Measurements from ENCODE around the gene CDX2. TPM values are rescaled to one million over a fixed set of nuclear protein-coding genes. Genes with fewer than 3 reads are reported as not detected.

The CDX2 gene
- total RNA-seq, 1 donor from 2014 or later, result not detected

DNA sequence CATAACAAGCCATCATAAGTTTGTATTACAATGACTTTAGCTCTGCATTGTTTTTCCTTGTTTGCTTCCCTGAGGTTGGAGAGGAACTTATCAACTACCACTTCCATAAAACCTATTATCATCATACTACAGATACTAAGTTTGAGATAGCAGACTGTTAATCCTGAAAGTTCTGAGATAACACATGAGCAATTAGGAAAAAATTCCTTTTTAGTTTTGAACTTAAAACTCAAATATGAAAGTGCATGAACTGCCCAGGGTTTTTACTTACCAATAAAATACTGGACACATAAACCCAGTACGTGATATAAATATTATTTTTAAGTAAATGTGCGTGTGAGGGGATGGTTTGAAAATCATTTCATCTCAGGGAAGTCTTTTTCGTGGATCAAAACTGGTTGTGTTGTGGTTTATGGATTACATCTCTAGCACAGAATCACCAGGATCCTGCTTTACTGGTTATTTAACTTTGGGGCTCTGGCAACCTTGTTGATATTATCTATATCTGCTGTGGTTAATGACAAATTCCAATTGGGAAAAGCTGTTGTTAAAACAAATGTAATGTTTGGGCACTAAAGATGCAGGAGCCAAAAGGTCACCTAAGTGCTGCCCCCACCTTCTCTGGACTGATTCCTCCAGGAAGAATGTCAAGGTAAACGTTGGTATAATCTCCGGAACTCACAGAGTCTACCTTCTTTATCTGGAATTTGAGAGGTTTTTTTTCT, 12.4 kb downstream of the CDX2 start:
- no peak for DNase-seq (ENCODE audit: low spot score)
- Mint-ChIP-seq H3K4me1 (ENCODE audit: low read depth) (peaks cover 15% of the 10 kb centered on the region), H3K9me3 (no peaks in the 10 kb centered on the region), H3K27me3 (ENCODE audit: low read depth) (peaks cover 80% of the 10 kb centered on the region), H3K4me3 (ENCODE audit: low read depth) (no peak overlapping the region), H3K27ac (no peak overlapping the region), H3K36me3 (ENCODE audit: low read depth) (no peaks in the 10 kb centered on the region)
- intact Hi-C loops (cut with micrococcal nuclease), result no loop called here

DNA sequence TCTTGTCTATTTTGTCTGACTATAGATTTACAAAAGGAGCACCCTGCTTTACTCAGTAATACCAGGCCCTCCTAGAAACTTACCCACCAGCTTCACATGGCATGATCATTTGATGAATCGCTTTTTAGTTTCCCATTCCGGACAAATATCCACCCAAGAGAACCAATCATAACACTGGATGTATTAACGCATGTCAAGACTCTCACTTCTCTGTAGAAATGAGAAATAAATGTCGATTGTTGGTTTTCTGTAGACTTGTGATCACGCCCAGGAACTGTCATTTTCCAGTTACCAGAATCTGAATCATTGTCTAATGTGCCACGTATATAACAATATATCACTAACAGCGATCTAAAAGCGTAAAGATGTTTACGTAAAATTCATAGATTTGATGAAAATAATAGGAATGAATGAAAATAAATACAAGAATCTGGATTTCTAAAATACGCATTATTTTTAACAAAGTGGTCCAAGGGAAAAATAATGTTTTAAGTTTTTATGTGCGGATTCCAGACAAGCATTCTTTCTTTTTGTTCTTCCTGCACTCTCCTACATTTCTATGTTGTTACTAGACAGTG, 14.0 kb downstream of the CDX2 start:
- no peak for DNase-seq (ENCODE audit: low spot score)
- Mint-ChIP-seq H3K36me3 (ENCODE audit: low read depth) (no peaks in the 10 kb centered on the region), H3K4me1 (ENCODE audit: low read depth) (peaks cover 11% of the 10 kb centered on the region), H3K27ac (no peak overlapping the region), H3K27me3 (ENCODE audit: low read depth) (peaks cover 71% of the 10 kb centered on the region), H3K9me3 (no peaks in the 10 kb centered on the region), H3K4me3 (ENCODE audit: low read depth) (no peak overlapping the region)
- intact Hi-C loops (cut with micrococcal nuclease), result loop anchor here (2.0 kb wide), 2 partner anchors 16 to 28 kb away; no protein-coding TSS in a partner anchor

DNA sequence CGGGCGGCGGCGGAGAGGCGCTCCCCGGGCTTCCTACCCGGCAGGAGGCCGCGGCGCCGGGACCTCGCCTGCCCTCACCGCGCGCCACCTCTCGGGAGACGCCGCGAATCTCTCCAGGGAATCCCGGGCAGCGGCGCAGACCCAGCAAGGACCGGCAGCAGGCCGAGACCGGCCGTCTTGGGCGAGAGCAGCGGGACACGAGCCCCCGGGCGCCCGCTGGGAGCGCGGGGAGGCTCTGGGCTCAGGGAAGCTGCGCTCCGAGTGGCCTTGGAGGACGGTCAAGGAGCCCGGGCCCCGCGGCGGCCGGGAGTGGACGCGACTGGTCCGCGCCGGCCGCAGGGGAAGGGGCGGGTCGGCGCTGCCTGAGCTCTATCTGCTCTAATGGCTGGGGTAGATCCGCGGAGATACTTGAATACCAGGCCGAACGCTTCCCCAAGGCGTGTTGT, 14.7 kb downstream of the CDX2 start:
- H3K4me1 Mint-ChIP-seq (ENCODE audit: low read depth), result peaks cover 9% of the 10 kb centered on the region
- no peak overlapping the region for H3K27ac Mint-ChIP-seq
- no peak for DNase-seq (ENCODE audit: low spot score)
- H3K4me3 Mint-ChIP-seq (ENCODE audit: low read depth), result peak overlapping the region; percentile 66
- peaks cover 68% of the 10 kb centered on the region for H3K27me3 Mint-ChIP-seq (ENCODE audit: low read depth)
- H3K9me3 Mint-ChIP-seq, result no peaks in the 10 kb centered on the region
- no peaks in the 10 kb centered on the region for H3K36me3 Mint-ChIP-seq (ENCODE audit: low read depth)
- intact Hi-C loops (cut with micrococcal nuclease), result loop anchor here (2.0 kb wide), 2 partner anchors 16 to 28 kb away; no protein-coding TSS in a partner anchor

DNA sequence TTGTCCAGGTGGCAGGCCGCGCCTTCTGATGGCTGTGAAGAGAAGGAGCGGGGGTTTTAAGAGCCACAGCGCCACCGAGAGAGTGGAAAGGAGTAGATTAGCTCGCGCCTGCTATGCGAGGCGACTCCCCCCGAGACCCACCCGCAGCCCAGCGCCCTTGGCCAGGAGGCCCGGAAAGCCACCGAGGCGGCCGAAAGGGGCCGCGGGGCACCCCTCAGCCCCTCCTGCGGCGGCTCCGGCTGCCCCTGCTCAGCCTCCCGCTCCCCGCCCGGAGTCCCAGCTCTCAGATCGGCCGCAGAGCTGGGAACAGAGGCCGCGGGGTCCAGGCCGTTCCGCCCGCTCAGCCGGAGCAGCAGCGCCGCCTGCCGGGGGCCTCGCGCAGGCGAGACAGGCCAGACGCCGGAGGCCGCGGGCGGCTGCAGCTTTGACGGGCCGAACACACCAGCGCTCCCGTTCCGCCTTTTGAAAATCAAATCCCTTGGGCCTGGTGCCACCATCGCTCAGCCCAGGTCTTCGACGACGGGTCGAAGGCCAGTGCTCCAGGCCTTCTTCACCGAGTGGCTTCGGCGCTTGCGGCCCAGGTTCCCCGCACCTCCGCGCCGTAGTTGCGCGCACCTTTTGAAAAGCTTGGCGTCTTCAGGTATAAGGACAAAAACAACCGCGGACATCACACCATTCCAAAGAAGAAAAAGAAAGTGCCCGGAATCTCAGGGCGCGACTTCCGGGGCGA, 15.3 kb downstream of the CDX2 start:
- intact Hi-C loops (cut with micrococcal nuclease), result loop anchor here (2.0 kb wide), 2 partner anchors 17 to 27 kb away; no protein-coding TSS in a partner anchor
- Mint-ChIP-seq H3K9me3 (no peaks in the 10 kb centered on the region), H3K4me1 (ENCODE audit: low read depth) (peaks cover 9% of the 10 kb centered on the region), H3K27me3 (ENCODE audit: low read depth) (peaks cover 63% of the 10 kb centered on the region), H3K27ac (no peak overlapping the region), H3K36me3 (ENCODE audit: low read depth) (no peaks in the 10 kb centered on the region), H3K4me3 (ENCODE audit: low read depth) (peak overlapping the region; percentile 66)
- DNase-seq (ENCODE audit: low spot score), result peak; percentile 47

DNA sequence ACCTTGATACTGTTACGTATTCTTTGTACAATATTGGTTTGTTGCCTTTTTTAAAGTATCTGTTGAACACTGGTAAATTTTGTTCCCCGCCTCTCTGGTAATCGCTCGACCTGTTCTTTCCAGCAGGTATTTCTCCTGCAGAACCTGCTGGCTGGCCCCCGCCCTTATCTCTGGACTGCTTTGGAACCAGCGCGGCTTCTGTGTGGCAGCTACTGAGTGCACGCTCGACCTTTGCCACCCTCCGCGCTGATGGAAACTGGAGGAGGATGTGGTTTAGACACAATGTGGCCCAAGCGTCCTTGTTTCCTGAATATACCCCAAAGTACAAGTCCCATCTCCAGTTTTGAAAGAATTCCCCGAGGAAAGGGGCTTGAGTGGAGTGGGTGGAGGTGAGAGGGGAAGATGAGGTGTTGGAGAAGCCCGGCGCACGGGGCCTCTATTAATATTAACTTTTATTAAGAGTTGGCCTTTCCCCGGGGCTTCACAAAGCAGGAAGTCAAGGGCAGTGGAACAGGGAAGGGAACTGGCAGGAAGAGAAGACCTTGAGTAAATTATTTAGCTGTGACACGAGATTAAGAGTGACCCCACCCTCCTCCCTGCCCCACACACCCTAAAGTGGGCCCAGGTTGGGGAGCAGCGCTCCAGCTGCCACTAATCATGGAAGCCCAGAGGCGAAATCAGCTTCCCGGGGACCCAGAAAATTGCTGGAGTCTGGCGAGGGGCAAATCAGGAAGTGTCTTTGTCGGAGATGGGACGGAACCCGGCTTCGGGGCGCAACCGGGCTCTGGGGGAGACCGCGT, 16.0 kb downstream of the CDX2 start:
- no peaks in the 10 kb centered on the region for H3K36me3 Mint-ChIP-seq (ENCODE audit: low read depth)
- peak overlapping the region; percentile 33 for H3K4me3 Mint-ChIP-seq (ENCODE audit: low read depth)
- H3K27me3 Mint-ChIP-seq (ENCODE audit: low read depth), result peaks cover 55% of the 10 kb centered on the region
- no peak for DNase-seq (ENCODE audit: low spot score)
- no peak overlapping the region for H3K27ac Mint-ChIP-seq
- intact Hi-C loops (cut with micrococcal nuclease), result no loop called here
- H3K4me1 Mint-ChIP-seq (ENCODE audit: low read depth), result peaks cover 9% of the 10 kb centered on the region
- H3K9me3 Mint-ChIP-seq, result no peaks in the 10 kb centered on the region

DNA sequence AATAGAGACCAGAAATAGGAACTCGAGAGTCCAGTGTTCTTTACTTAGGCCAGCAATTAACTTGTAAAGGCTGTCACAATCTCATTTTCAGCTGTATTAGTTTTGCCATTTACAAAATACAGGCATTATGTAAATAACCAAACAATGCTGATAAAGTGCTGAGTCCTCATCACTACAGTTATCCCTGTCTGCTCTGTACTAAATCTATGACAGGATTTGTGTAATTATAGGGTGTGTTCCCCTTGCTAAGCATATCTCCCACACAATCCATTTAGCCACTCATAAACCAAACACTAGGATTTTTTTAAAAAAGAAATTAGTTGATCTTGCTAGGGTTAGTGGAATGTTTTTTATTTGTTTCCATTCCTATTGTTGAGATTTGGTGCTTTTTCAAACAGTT, 26.1 kb downstream of the CDX2 start:
- Mint-ChIP-seq H3K4me1 (ENCODE audit: low read depth) (no peaks in the 10 kb centered on the region), H3K36me3 (ENCODE audit: low read depth) (no peaks in the 10 kb centered on the region), H3K4me3 (ENCODE audit: low read depth) (no peak overlapping the region), H3K9me3 (no peaks in the 10 kb centered on the region), H3K27me3 (ENCODE audit: low read depth) (peaks cover 18% of the 10 kb centered on the region), H3K27ac (no peak overlapping the region)
- intact Hi-C loops (cut with micrococcal nuclease), result no loop called here
- no peak for DNase-seq (ENCODE audit: low spot score)

DNA sequence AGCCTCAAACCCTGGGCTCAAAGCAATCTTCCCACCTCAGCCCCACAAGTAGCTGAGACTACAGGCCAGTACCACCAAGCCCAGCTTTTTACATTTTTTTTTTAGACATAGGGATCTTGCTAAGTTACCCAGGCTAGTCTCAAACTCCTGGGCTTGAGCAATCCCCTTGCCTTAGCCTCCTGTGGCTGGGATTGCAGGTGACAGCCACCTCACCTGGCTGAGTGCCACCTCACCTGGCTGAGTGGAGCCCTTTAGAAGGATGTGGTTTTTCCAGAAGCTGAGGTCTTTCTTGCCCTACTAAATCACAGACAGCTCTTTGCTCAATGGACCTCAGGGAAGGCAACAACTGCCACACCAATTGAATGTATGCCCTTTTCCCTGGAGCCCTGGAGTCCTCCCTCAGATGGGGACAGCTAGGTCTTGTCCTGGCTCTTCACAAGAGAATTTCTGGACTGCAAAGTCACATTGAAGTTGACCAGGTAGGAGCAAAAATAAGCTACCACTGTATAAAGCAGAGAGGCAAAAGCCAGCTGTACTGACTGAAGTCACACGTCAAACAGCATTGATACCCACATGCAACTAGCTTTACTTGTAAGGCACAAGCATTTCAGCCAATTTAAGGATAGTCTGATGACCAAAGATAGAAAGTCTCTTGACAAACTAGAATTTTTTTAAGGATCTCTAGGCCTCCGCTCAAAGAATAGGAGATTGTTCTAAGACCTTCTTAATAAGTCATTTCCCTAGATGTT, 35.4 kb downstream of the CDX2 start:
- intact Hi-C loops (cut with micrococcal nuclease), result no loop called here
- Mint-ChIP-seq H3K36me3 (ENCODE audit: low read depth) (no peaks in the 10 kb centered on the region), H3K27ac (no peak overlapping the region), H3K4me1 (ENCODE audit: low read depth) (no peaks in the 10 kb centered on the region), H3K4me3 (ENCODE audit: low read depth) (no peak overlapping the region), H3K27me3 (ENCODE audit: low read depth) (peaks cover 30% of the 10 kb centered on the region), H3K9me3 (no peaks in the 10 kb centered on the region)
- no peak for DNase-seq (ENCODE audit: low spot score)

DNA sequence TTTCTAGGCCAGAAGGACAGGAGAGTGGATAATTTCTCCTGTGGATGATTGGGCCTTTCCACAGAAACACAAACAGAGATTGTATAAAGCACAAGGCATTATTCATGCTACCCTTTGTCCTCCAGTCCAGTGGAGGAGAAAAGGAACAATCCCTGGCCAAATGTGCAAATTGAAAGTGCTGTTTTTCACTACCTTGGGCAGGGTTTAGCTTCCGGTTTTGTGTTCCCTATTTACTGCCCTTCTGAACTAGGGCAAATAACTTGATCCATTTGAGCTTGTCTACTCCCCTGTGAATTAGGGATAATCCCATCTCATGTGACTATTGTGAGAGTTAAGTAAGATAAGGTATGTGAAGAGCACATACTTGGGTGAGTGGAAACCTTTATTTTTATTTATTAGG, 36.0 kb downstream of the CDX2 start:
- no peaks in the 10 kb centered on the region for H3K4me1 Mint-ChIP-seq (ENCODE audit: low read depth)
- intact Hi-C loops (cut with micrococcal nuclease), result no loop called here
- DNase-seq (ENCODE audit: low spot score), result no peak
- no peaks in the 10 kb centered on the region for H3K9me3 Mint-ChIP-seq
- peaks cover 36% of the 10 kb centered on the region for H3K27me3 Mint-ChIP-seq (ENCODE audit: low read depth)
- no peak overlapping the region for H3K4me3 Mint-ChIP-seq (ENCODE audit: low read depth)
- H3K27ac Mint-ChIP-seq, result no peak overlapping the region
- no peaks in the 10 kb centered on the region for H3K36me3 Mint-ChIP-seq (ENCODE audit: low read depth)

DNA sequence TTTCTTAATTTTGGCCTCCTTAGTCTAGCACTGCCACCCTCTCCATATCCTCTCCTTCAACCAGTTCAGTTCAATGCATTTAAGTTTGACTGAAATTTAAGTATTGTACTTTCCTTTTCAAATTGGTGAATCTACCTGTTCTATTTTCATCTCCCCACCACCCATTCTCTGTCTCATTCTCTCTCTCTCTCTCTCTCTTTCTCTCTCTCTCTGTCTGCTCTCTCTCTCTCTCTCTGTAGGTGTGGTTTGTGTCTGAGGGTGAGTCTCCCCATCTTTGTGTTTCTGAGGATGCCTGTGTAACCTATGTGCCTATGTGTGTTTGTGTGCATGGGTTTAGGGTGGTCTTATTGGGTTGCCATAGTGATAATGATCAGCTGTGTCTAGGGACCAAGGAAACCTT, 39.2 kb downstream of the CDX2 start:
- intact Hi-C loops (cut with micrococcal nuclease), result no loop called here
- Mint-ChIP-seq H3K9me3 (no peaks in the 10 kb centered on the region), H3K27ac (no peak overlapping the region), H3K27me3 (ENCODE audit: low read depth) (peaks cover 68% of the 10 kb centered on the region), H3K36me3 (ENCODE audit: low read depth) (no peaks in the 10 kb centered on the region), H3K4me3 (ENCODE audit: low read depth) (no peak overlapping the region), H3K4me1 (ENCODE audit: low read depth) (peaks cover 3% of the 10 kb centered on the region)
- no peak for DNase-seq (ENCODE audit: low spot score)

DNA sequence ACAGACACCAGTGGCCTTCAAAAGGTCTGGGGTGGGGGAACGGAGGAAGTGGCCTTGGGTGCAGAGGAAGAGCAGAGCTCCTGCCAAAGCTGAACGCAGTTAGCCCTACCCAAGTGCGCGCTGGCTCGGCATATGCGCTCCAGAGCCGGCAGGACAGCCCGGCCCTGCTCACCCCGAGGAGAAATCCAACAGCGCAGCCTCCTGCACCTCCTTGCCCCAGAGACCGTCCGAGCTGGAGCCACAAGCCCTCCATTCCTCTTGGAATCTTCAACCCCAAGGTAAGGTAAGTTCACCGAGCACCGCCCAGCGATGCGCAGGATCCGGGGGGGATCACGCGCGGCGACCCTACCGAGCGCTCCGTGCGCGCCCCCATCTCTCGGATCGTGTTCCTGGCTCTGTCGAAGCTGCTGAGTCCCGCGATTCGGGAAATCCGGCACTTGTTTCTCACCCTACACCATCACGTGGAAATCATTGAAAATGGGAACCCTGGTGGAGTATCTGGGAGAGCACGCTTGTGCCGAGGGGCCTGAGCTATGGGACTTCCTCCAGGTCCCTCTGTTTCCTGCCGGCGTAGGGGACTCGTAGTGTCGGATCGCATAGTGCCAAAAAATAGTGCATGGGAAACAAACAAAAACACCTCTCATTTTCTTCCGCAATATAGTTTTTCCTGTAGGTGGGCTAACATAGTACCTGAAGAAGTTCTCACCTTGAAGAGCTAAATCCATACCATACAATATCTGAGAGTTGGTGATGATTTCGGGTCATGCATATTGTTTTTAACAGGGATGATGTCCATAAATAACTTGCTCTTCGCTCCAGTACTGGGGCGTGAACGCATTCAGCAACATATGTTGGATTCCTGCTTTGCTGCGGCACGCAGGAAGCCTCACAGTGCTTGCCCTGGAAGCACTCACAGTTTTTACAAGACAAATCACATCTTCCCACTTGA, 40.0 kb downstream of the CDX2 start:
- H3K9me3 Mint-ChIP-seq, result no peaks in the 10 kb centered on the region
- intact Hi-C loops (cut with micrococcal nuclease), result no loop called here

DNA sequence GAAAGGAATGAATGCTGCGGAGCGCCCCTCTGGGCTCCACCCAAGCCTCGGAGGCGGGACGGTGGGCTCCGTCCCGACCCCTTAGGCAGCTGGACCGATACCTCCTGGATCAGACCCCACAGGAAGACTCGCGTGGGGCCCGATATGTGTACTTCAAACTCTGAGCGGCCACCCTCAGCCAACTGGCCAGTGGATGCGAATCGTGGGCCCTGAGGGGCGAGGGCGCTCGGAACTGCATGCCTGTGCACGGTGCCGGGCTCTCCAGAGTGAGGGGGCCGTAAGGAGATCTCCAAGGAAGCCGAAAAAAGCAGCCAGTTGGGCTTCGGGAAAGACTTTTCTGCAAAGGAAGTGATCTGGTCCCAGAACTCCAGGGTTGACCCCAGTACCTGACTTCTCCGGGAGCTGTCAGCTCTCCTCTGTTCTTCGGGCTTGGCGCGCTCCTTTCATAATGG, 40.7 kb downstream of the CDX2 start:
- Mint-ChIP-seq H3K27me3 (ENCODE audit: low read depth) (peaks cover 75% of the 10 kb centered on the region), H3K9me3 (no peaks in the 10 kb centered on the region), H3K4me1 (ENCODE audit: low read depth) (peaks cover 3% of the 10 kb centered on the region), H3K36me3 (ENCODE audit: low read depth) (no peaks in the 10 kb centered on the region), H3K4me3 (ENCODE audit: low read depth) (no peak overlapping the region), H3K27ac (no peak overlapping the region)
- no peak for DNase-seq (ENCODE audit: low spot score)
- intact Hi-C loops (cut with micrococcal nuclease), result no loop called here

More for the DNA sequence above, 40.0 kb downstream of the CDX2 start:
- peaks cover 3% of the 10 kb centered on the region for H3K4me1 Mint-ChIP-seq (ENCODE audit: low read depth)
- no peak overlapping the region for H3K27ac Mint-ChIP-seq
- peaks cover 71% of the 10 kb centered on the region for H3K27me3 Mint-ChIP-seq (ENCODE audit: low read depth)
- no peak overlapping the region for H3K4me3 Mint-ChIP-seq (ENCODE audit: low read depth)
- H3K36me3 Mint-ChIP-seq (ENCODE audit: low read depth), result no peaks in the 10 kb centered on the region
- no peak for DNase-seq (ENCODE audit: low spot score)

Measured in activated T-helper 2 cell treated with anti-CD3 and anti-CD28 coated beads, Interferon-gamma antibody, Interleukin-2, Interleukin-4, amounts not matched to agents 10 μg/mL and 5 μg/mL and 100 μg/mL, durations not matched to agents 14 hours and 24 hours and 36 hours (primary cell).